GM12878 (cell line): ENCODE measurements around the gene DNMT3A. TPM values are rescaled to one million over a fixed set of nuclear protein-coding genes. Genes with fewer than 3 reads are reported as not detected.

Experiments used
- E4F1 ChIP-seq: fragments of 450-650 bp; IDR thresholded peaks from 2 replicates; pipeline ENCODE4 v1.6.1; 2018; ENCODE audit warnings: borderline replicate concordance, mild to moderate bottlenecking; ENCODE audit not compliant: partially characterized antibody
- FOXK2 ChIP-seq: fragments of 450-650 bp; IDR thresholded peaks from 2 replicates; pipeline ENCODE4 v1.6.1; 2017; ENCODE audit warnings: mild to moderate bottlenecking, moderate library complexity
- IRF4 ChIP-seq: IDR thresholded peaks from 2 replicates; pipeline ENCODE4 v1.6.1; 2011; ENCODE audit warnings: low read depth, low read length
- RBBP5 ChIP-seq: fragments of 200-600 bp; sonication (generic); conservative IDR thresholded peaks from 2 replicates; pipeline ENCODE4 v1.6.1; 2016
- SIN3A ChIP-seq: IDR thresholded peaks from 2 replicates; pipeline ENCODE4 v1.6.1; 2012; ENCODE audit warnings: low read depth, low read length, improper control_type of control experiment
- TCF3 ChIP-seq: IDR thresholded peaks from 2 replicates; pipeline ENCODE4 v1.6.1; 2012; ENCODE audit warnings: low read depth, mild to moderate bottlenecking, low read length, borderline replicate concordance; ENCODE audit not compliant: insufficient read depth
- ZBTB4 ChIP-seq: fragments of 450-650 bp; formaldehyde crosslinking; IDR thresholded peaks from 2 replicates; pipeline ENCODE4 v1.4.0; 2022; ENCODE audit warnings: mild to moderate bottlenecking, moderate library complexity
- ZNF217 ChIP-seq: fragments of 450-650 bp; IDR thresholded peaks from 2 replicates; pipeline ENCODE4 v1.6.1; 2017; ENCODE audit warnings: antibody characterized with exemption, mild to moderate bottlenecking
- ZNF24 ChIP-seq: fragments of 450-650 bp; IDR thresholded peaks from 2 replicates; pipeline ENCODE4 v1.6.1; 2017; ENCODE audit warnings: antibody characterized with exemption, mild to moderate bottlenecking
- polyA plus RNA-seq, 11 experiments: library from polyadenylated mRNA; depleted of rRNA in 4 of 11; unstranded in 6 of 11; stranded (reverse) in 5 of 11; fragments of >200 nt; fragmentation: Nextera tagmentation in 4 of 11; fragmentation: Illumina TruSeq in 1 of 11; extraction: Ambion mirVana in 4 of 11; extraction: Trizol in 1 of 11; gene quantifications; 1 replicate in 1 of 11; 2 replicates in 10 of 11; pipeline versions ENCODE4 v1.2.1 to v1.2.3, GENCODE V29; 2011 to 2016; ENCODE audit warnings: inconsistent platforms in 2 of 11, missing spikeins in 2 of 11, low read depth in 1 of 11
- total RNA-seq, 4 experiments: library from RNA; depleted of rRNA in 3 of 4; stranded (reverse); fragments of >200 nt in 3 of 4; fragmentation: Illumina TruSeq in 1 of 4; extraction: Trizol in 1 of 4; gene quantifications; 2 replicates each; pipeline versions ENCODE4 v1.2.1 to v1.2.3, GENCODE V29; 2013 to 2021
- TF ChIP-seq, protein P1 (sequence below): fragments of 450-650 bp; IDR thresholded peaks from 2 replicates; pipeline ENCODE4 v1.6.1; 2017; ENCODE audit warnings: mild to moderate bottlenecking, moderate library complexity
- TF ChIP-seq, protein P2 (sequence below): fragments of 450-650 bp; IDR thresholded peaks from 2 replicates; pipeline ENCODE4 v1.6.1; 2017; ENCODE audit warnings: mild to moderate bottlenecking, moderate library complexity
- TF ChIP-seq, protein P3 (sequence below): fragments of 450-650 bp; conservative IDR thresholded peaks from 2 replicates; pipeline ENCODE4 v1.6.1; 2017; ENCODE audit warnings: mild to moderate bottlenecking, moderate library complexity

Gene DNMT3A
- total and polyA plus RNA-seq, 10 of the 15 experiments (the other 5 are each of a cell fraction or from before 2014, with no cell fraction given), result 7.4 to 51.6 (median 17.4) TPM

GRCh38 chr2:25342372-25343186, 854 bp upstream of the DNMT3A start (continued):
- TF ChIP-seq, protein P1, sequence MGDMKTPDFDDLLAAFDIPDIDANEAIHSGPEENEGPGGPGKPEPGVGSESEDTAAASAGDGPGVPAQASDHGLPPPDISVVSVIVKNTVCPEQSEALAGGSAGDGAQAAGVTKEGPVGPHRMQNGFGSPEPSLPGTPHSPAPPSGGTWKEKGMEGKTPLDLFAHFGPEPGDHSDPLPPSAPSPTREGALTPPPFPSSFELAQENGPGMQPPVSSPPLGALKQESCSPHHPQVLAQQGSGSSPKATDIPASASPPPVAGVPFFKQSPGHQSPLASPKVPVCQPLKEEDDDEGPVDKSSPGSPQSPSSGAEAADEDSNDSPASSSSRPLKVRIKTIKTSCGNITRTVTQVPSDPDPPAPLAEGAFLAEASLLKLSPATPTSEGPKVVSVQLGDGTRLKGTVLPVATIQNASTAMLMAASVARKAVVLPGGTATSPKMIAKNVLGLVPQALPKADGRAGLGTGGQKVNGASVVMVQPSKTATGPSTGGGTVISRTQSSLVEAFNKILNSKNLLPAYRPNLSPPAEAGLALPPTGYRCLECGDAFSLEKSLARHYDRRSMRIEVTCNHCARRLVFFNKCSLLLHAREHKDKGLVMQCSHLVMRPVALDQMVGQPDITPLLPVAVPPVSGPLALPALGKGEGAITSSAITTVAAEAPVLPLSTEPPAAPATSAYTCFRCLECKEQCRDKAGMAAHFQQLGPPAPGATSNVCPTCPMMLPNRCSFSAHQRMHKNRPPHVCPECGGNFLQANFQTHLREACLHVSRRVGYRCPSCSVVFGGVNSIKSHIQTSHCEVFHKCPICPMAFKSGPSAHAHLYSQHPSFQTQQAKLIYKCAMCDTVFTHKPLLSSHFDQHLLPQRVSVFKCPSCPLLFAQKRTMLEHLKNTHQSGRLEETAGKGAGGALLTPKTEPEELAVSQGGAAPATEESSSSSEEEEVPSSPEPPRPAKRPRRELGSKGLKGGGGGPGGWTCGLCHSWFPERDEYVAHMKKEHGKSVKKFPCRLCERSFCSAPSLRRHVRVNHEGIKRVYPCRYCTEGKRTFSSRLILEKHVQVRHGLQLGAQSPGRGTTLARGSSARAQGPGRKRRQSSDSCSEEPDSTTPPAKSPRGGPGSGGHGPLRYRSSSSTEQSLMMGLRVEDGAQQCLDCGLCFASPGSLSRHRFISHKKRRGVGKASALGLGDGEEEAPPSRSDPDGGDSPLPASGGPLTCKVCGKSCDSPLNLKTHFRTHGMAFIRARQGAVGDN, result peak; percentile 67
- TF ChIP-seq IRF4 (no peak), RBBP5 (no peak), SIN3A (peak; percentile 97), FOXK2 (no peak), ZBTB4 (CRISPR knock-in tag) (no peak), E4F1 (no peak), ZNF217 (no peak), TCF3 (0 out of 2 replicates have a peak, but pooled peaks have one; percentile 56), ZNF24 (peak; percentile 72)
- TF ChIP-seq, protein P2, sequence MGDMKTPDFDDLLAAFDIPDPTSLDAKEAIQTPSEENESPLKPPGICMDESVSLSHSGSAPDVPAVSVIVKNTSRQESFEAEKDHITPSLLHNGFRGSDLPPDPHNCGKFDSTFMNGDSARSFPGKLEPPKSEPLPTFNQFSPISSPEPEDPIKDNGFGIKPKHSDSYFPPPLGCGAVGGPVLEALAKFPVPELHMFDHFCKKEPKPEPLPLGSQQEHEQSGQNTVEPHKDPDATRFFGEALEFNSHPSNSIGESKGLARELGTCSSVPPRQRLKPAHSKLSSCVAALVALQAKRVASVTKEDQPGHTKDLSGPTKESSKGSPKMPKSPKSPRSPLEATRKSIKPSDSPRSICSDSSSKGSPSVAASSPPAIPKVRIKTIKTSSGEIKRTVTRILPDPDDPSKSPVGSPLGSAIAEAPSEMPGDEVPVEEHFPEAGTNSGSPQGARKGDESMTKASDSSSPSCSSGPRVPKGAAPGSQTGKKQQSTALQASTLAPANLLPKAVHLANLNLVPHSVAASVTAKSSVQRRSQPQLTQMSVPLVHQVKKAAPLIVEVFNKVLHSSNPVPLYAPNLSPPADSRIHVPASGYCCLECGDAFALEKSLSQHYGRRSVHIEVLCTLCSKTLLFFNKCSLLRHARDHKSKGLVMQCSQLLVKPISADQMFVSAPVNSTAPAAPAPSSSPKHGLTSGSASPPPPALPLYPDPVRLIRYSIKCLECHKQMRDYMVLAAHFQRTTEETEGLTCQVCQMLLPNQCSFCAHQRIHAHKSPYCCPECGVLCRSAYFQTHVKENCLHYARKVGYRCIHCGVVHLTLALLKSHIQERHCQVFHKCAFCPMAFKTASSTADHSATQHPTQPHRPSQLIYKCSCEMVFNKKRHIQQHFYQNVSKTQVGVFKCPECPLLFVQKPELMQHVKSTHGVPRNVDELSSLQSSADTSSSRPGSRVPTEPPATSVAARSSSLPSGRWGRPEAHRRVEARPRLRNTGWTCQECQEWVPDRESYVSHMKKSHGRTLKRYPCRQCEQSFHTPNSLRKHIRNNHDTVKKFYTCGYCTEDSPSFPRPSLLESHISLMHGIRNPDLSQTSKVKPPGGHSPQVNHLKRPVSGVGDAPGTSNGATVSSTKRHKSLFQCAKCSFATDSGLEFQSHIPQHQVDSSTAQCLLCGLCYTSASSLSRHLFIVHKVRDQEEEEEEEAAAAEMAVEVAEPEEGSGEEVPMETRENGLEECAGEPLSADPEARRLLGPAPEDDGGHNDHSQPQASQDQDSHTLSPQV, result no peak
- TF ChIP-seq, protein P3, sequence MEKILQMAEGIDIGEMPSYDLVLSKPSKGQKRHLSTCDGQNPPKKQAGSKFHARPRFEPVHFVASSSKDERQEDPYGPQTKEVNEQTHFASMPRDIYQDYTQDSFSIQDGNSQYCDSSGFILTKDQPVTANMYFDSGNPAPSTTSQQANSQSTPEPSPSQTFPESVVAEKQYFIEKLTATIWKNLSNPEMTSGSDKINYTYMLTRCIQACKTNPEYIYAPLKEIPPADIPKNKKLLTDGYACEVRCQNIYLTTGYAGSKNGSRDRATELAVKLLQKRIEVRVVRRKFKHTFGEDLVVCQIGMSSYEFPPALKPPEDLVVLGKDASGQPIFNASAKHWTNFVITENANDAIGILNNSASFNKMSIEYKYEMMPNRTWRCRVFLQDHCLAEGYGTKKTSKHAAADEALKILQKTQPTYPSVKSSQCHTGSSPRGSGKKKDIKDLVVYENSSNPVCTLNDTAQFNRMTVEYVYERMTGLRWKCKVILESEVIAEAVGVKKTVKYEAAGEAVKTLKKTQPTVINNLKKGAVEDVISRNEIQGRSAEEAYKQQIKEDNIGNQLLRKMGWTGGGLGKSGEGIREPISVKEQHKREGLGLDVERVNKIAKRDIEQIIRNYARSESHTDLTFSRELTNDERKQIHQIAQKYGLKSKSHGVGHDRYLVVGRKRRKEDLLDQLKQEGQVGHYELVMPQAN, result peak; percentile 91
